Glutamatergic neuron (in vitro differentiated cells): ENCODE measurements around the gene SARDH. TPM values are rescaled to one million over a fixed set of nuclear protein-coding genes. Genes with fewer than 3 reads are reported as not detected.
"Not testable (repeated sequence)": the region's sequence is repeated elsewhere in the genome, so short reads cannot be mapped to it uniquely, and the experiment has no call there.

Experiments used
- DNase-seq: peaks from one replicate; pipeline ENCODE4 v3.0.0; 2022
- H3K27ac Mint-ChIP-seq: one replicate; pipeline ENCODE4 v1.8.0; 2020; ENCODE audit warnings: mild to moderate bottlenecking, mixed read lengths, inconsistent platforms; ENCODE audit not compliant: unreplicated experiment
- H3K27me3 Mint-ChIP-seq: one replicate; pipeline ENCODE4 v1.8.0; 2020; ENCODE audit warnings: mild to moderate bottlenecking, moderate library complexity, mixed read lengths, inconsistent platforms; ENCODE audit not compliant: unreplicated experiment
- H3K36me3 Mint-ChIP-seq: one replicate; pipeline ENCODE4 v1.8.0; 2020; ENCODE audit warnings: mild to moderate bottlenecking, mixed read lengths, inconsistent platforms; ENCODE audit not compliant: unreplicated experiment
- H3K4me1 Mint-ChIP-seq: one replicate; pipeline ENCODE4 v1.8.0; 2020; ENCODE audit warnings: mild to moderate bottlenecking, low read depth, mixed read lengths, inconsistent platforms; ENCODE audit not compliant: unreplicated experiment
- H3K4me3 Mint-ChIP-seq: one replicate; pipeline ENCODE4 v1.8.0; 2020; ENCODE audit warnings: mild to moderate bottlenecking, mixed read lengths, inconsistent platforms; ENCODE audit not compliant: unreplicated experiment
- H3K9me3 Mint-ChIP-seq: one replicate; pipeline ENCODE4 v1.8.0; 2020; ENCODE audit warnings: mild to moderate bottlenecking, moderate library complexity, mixed read lengths, inconsistent platforms; ENCODE audit not compliant: unreplicated experiment
- CTCF ChIP-seq: fragments of 200-600 bp; sonication (generic); IDR thresholded peaks from one replicate; pipeline ENCODE4 v1.5.0; 2021; ENCODE audit not compliant: partially characterized antibody, unreplicated experiment
- total RNA-seq: library from RNA; stranded (reverse); fragmentation: NEBNext Ultra II Directional; extraction: Animal tissue kit (Norgen Biotek cat#: 25700); gene quantifications from one replicate; pipeline ENCODE4 v1.2.1, GENCODE V29; 2021; ENCODE audit not compliant: unreplicated experiment

The SARDH gene
- total RNA-seq, 1 donor from 2014 or later = 2.0 TPM

DNA sequence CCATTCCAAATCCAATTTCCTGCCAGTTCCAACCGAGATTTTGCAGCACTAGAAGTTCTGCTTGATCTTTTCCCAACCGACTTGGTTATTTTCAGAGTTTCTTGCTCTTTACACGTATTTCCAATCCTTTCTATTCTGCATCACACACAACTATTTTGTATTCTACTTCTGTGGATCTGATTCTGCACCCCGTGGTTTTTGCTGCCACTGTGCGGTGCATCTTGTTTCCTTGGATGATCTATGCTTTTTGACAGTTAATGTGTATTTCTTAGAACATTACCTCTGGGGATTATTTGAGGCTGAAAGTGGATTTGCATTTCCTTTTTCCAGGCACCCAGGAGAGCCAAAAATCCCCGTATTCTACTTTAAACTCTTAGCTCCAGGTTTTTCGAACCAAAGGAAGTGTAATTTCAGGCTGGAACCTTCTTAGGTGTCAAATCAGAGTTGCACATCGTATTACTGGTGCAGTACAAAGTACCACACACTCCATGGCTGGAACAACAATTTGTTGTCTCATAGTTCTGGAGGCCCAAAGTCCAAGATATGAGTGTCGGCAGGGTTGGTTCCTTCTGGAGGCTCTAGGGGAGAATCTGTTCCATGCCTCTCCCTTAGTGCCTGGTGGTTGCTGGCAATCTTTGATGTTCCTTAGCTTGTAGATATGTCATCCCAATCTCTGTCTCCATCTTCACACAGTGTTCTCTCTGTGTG, 14.7 kb upstream of the SARDH start:
- DNase-seq = no peak
- H3K27ac Mint-ChIP-seq = peak overlapping the region; percentile 19
- peaks cover 5% of the 10 kb centered on the region for H3K4me1 Mint-ChIP-seq
- peaks cover 60% of the 10 kb centered on the region for H3K9me3 Mint-ChIP-seq
- TF ChIP-seq CTCF = no peak
- peaks cover 36% of the 10 kb centered on the region for H3K36me3 Mint-ChIP-seq
- peaks cover 32% of the 10 kb centered on the region for H3K27me3 Mint-ChIP-seq
- H3K4me3 Mint-ChIP-seq = peak overlapping the region; percentile 1

GRCh38 chr9:133750982-133751649, 13.0 kb upstream of the SARDH start:
- DNase-seq = no peak
- Mint-ChIP-seq H3K4me1 (peaks cover 5% of the 10 kb centered on the region), H3K4me3 (no peak overlapping the region), H3K27me3 (peaks cover 32% of the 10 kb centered on the region), H3K36me3 (peaks cover 27% of the 10 kb centered on the region), H3K27ac (no peak overlapping the region), H3K9me3 (peaks cover 54% of the 10 kb centered on the region)
- no peak for TF ChIP-seq CTCF

GRCh38 chr9:133747309-133747708, 9.2 kb upstream of the SARDH start:
- peaks cover 19% of the 10 kb centered on the region for H3K36me3 Mint-ChIP-seq
- no peak overlapping the region for H3K4me3 Mint-ChIP-seq
- no peak overlapping the region for H3K27ac Mint-ChIP-seq
- no peak for DNase-seq
- no peaks in the 10 kb centered on the region for H3K4me1 Mint-ChIP-seq
- peaks cover 27% of the 10 kb centered on the region for H3K9me3 Mint-ChIP-seq
- no peak for TF ChIP-seq CTCF
- peaks cover 11% of the 10 kb centered on the region for H3K27me3 Mint-ChIP-seq

DNA sequence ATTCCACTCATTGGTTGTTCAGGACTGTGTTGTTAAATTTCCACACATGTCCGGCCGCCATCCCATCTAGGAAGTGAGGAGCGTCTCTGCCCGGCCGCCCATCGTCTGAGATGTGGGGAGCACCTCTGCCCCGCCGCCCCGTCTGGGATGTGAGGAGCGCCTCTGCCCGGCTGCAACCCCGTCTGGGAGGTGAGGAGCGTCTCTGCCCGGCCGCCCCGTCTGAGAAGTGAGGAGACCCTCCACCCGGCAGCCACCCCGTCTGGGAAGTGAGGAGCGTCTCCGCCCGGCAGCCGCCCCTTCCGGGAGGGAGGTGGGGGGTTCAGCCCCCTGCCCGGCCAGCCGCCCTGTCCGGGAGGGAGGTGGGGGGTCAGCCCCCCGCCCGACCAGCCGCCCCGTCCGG, 6.4 kb upstream of the SARDH start:
- peaks cover 10% of the 10 kb centered on the region for H3K9me3 Mint-ChIP-seq
- H3K27me3 Mint-ChIP-seq, DNase-seq, H3K4me1 Mint-ChIP-seq, H3K27ac Mint-ChIP-seq, H3K36me3 Mint-ChIP-seq, H3K4me3 Mint-ChIP-seq: not testable (repeated sequence)

DNA sequence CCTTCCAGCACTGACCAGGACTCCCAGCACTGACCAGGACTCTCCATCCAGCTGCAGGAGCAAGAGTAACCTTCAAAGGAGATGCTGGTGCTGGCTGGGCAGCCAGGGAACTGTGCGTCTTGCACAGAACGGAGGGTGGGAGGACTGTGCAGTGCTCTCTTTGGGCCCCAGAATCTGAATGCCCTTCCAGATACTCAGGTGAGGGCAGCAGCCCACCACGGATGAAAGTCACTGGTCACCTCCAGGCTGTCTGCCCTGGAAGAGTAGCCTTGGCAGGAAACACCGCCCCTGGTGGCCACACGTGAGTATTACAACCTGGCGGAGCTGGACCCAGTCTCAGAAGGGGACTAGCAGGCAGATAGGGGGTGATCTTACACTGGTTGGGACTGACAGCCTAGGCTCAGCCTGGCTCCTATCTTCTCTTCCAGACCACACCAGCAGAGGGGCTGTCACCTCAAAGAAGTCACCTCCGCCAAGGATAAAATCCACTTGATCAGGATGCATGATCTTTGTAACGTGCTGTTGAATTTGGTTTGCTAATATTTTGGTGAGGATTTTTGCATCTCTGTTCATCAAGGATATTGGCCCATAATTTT, 4.8 kb upstream of the SARDH start:
- Mint-ChIP-seq H3K27ac (no peak overlapping the region), H3K4me1 (no peaks in the 10 kb centered on the region), H3K27me3 (peaks cover 3% of the 10 kb centered on the region), H3K36me3 (peaks cover 6% of the 10 kb centered on the region), H3K9me3 (peaks cover 6% of the 10 kb centered on the region), H3K4me3 (no peak overlapping the region)
- TF ChIP-seq CTCF = peak; percentile 100
- DNase-seq = peak; percentile 95
